Fibroblast of skin of back (primary cell): Measurements from ENCODE around the gene C1QTNF4. TPM values are rescaled to one million over a fixed set of nuclear protein-coding genes. Genes with fewer than 3 reads are reported as not detected.
"Not testable (repeated sequence)": the region's sequence is repeated elsewhere in the genome, so short reads cannot be mapped to it uniquely, and the experiment has no call there.

Experiments
- DNase-seq: peaks from one replicate; pipeline ENCODE4 v3.0.0-alpha.2; 2013
- polyA plus RNA-seq, 2 experiments: library from polyadenylated mRNA; unstranded; fragments of 120-200 nt; gene quantifications; one replicate each; pipeline ENCODE4 v1.2.1, GENCODE V29; 2013; ENCODE audit not compliant: insufficient read length in 2 of 2

C1QTNF4 gene
- 0.93 TPM for polyA plus RNA-seq (2013, experiment 1 of 2; ENCODE audit: insufficient read length)
- 0.35 TPM for polyA plus RNA-seq (2013, experiment 2 of 2; ENCODE audit: insufficient read length)

DNA sequence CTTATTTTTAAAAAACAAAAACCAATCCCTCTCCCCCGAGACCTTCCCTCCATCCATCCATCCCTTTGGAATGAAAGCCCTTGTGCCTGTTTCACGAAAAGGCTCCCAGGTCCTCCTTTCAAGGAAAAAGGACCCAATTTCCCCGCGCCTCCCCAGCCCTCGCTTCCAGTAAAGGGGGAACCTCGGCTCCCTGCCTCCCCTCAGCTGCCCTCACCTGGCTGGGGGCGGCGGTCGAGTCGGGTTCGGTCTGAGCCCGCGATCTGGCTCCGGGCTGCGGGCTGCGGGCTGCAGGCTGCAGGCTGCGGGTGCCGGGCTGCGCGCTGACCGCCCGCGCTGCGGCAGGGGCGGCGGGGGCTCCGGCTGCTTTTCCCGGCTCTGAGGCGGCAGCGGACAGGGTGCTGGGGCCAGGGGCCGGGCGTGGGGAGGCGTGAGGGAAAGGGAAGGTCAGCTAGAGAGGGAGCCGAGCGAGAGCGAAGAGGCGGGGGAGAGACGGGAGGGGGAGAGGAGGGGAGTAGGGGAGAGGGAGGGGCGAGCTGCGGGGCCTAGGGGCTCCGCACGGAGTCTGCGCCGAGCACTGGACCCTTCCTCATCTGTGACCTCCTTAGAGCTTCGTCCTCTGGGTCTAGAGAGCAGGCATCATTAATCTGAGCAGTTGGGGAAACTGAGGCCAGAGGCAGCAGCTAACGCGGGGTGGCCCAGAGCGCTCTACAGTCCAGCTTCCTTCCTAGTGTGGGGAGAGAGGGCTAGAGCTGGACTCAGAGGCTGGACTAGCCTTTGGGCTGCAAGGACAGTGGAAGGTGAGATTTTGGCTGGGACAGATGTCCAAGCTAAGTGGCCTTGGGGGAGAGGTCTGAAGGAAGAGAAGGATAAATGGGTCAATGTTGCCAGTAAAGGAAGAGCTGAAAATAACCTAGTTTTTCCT lies at the start of gene C1QTNF4:
TSS of gene C1QTNF4 (minus strand) at position 478 of the 922 bp plus-strand sequence. CDS start 3,601 bp downstream, outside the sequence.
- DNase-seq = no peak

DNA sequence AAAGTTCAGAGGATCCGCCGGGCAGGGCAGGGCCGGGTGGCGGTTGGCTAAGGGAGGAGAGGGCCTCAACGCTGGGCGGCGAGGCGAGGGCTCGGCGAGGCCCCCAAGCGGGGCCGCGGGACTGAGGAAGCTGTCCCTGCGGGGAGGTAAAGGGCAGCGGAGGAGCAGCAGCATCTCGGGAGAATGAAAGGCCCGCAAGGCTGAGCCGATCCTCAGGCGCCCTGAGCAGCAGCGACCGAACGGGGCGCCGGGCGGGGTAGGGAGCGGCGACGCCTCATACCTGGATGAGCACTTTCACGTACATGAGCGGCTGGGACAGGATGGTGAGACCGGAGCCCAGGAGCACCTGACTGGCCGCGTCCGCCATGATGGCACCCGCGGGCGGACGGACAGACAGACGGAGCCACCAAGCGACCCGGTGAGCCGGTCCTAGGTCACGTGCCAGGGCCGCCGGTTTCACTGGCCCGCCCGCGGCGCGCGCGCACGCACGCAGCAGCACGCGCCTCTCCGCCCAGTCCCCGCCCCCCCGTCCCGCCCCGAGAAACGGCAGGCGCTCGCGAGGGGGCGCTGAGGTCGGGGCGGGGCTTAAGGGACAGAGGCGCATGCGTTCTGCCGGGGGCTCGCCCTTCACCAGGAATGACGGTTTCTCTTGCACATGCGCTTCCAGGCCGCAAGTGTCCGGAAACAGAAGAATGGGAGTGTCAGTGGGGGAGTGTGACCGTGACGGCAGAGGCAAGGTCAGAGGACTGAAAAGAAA lies 48.1 kb upstream of the C1QTNF4 start, which contains the start of gene MTCH2:
TSS of gene MTCH2 (minus strand) at position 461 of the 757 bp plus-strand sequence. CDS start at position 367, 94 bp downstream.
- DNase-seq = peak; percentile 97

DNA sequence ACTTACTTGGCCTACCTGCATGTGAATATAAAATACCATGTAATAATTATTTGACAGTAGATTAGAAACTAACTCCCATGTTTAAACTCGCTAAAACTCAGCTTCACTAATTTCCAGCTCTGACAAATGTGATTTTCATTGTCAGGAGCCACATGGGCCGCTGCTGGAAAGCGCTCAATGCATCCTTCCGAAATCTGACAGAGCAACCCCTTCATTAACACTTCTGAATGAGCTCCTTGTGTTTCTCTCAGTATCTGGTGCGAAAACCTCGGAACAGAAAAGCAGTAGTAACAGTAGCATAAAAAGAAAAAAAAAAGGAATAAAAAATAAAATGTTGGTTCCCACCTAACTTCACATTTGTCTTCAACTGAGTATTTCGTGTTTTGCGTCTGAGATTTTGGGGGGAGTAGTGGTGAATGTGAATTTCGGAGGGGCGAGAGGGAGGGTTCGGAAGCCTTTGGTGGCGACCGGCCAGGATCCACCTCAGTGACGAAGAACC lies 47.4 kb upstream of the C1QTNF4 start:
- DNase-seq = no peak

DNA sequence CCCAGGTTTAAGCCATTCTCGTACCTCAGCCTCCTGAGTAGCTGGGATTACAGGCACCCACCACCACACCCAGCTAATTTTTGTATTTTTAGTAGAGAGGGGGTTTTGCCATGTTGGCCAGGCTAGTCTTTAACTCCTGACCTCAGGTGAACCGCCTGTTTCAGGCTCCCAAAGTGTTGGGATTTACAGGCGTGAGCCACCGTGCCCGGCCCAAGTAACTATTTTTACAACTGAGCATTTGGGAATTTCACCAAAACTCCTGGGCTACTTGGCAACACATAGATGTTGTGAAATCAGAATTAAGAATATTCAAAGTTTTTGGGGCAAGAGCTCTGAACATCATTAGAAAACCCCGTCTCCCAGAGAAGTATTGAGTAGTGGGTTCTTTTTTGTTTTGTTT lies 46.3 kb upstream of the C1QTNF4 start:
- DNase-seq = not testable (repeated sequence)

DNA sequence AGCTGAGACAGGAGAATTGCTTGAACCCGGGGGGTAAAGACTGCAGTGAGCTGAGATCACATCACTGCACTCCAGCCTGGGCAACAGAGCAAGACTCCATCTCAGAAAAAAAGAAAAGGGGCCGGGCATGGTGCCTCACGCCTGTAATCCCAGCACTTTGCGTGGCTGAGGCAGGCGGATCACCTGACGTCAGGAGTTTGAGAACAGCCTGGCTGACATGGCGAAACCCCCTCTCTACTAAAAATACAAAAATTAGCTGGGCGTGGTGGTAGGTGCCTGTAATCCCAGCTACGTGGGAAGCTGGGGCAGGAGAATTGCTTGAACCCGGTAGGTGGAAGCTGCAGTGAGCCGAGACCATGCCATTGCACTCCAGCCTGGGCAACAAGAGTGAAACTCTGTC lies 42.1 kb upstream of the C1QTNF4 start:
- DNase-seq = not testable (repeated sequence)

DNA sequence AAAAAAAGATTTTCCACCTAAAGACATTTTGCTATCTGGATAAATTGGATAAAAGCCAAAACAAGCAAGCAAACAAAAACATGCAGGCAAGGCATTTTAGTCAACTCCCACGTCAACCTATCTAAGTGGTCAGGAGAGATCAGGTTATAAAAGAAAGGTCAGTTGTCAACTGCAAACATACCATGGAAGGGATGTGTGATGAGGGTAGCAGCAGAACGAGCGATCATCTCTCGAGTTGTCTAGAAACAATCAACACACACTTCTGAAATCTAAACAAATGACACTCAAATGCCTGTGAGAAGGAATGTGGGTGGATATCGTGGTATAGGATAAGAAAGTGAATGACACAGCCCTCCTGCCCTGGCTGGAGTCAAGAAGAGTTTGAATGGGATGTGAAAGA lies 37.3 kb upstream of the C1QTNF4 start:
- DNase-seq = no peak

DNA sequence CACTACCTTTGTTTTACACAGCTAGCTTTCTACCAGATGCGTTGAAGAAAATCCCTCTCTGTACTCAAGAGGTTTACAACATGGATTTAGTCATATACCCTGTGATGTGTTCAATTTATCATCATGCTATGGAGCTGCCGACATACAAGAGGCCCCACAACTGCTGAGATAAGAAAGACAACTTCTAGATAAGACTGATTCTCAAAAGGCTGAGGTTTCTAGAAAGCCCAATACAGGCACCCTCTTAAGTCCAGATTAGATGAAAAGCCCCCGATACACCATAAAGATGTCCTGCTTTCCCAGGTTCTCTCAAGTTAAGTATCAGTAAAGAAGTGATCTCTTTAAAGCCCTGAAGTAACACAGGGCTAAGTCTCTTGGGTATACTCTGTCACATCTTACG lies 33.8 kb upstream of the C1QTNF4 start:
- no peak for DNase-seq

DNA sequence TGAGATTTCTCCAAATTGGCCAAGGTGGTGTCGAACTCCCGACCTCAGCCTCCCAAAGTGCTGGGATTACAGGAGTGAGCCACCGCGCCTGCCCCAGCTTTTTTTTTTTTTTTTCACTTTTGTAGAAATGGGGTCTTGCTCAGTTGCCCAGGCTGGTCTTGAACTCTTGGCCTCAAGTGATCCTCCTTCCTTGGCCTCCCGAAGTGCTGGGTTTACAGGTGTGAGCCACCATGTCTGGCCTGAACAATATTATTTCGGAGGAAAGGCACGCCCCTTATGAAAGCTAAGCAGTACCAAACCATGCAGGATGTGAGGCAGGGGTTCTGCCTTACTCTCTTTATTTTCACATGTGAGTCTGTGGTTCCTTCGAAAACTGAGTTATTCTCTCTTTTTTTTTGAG lies 32.0 kb upstream of the C1QTNF4 start:
- no peak for DNase-seq

DNA sequence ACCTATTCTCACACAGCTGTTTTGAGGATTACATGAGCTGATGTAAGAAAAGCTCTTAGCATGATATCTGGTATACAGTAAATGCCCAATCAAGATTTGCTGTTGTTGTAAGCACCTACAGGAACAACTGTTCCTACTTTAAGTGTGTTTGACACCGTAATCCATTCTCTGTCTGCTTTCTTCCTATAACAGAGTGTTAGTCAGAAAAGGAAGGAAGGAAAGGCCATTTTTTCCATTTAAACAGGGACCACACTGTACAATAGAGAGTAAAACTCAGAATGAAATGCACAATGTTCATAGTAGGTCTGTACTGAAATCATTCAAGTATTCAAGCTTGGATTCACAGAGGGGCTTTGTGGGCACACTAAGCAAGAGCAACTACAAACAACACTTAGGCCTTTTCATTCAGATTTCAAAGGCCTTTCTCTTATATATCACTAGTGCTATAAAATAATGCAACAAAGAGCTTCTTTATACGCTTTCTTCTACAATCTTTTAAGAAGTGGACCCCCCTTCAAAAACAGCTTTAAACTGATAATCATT lies 26.7 kb upstream of the C1QTNF4 start:
- DNase-seq = no peak

DNA sequence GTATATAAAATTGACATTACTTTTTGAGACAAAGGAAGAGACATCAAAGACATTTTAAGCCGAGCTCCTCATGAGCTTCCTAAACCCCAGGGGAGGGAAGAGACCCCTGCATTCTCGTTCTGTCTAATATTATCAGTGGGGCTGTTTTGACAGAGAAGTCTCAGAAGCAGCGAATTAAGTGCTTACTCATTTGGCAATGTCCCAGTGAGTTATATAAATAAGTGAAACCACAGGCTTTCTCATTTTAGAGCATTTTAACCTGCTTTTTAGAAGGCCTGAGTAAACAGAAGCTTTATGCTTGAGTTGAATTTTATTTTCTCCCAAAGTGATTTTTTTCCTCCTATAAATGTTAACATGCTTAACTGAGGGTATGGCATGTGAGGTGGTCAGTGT lies 23.2 kb upstream of the C1QTNF4 start:
- peak; percentile 53 for DNase-seq

DNA sequence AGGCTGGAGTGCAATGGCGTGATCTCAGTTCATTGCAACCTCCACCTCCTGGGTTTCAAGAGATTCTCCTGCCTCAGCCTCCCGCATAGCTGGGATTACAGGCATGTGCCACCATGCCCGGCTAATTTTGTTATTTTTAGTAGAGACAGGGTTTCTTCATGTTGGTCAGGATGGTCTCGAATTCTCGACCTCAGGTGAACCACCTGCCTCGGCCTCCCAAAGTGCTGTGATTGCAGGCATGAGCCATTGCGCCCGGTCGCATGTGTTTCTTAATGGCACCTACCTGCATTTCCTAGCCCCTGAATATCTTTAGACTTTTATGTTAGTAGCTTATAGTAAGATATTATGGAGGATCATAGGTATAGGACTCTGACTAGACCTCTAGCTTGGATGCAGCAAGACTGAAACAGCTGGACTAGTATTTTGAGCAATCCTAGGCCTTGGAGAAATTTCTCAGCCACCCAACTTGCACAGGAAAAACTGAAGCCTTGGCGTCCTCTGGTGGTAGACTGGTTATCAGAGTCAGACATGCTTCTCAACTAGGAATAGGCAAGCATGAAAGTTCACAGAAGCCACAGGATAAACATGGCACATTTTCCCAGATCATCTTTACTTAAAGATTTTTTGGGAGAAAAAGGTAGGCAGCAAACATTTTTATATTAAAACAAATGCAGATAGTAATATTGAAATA lies 22.7 kb upstream of the C1QTNF4 start:
- DNase-seq = peak; percentile 58

DNA sequence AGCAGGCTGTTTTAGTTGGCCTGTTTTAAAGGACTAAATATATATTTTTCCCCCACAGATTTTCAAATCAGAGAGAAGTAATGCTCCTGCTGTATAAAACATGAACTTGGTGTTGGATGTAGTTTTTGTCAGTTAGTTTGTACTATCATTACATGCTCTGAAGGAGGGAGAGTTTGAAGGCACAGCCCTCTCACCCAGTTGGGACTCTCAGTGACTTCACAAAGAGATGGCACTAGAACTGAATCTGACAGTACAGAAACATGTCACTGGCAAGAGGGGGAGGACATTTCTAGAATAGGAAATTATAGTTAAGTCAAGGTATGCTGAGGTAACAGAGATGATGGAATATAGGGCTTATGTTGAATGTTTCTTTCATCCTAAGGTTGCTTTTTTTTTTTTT lies 21.0 kb upstream of the C1QTNF4 start:
- DNase-seq = no peak

DNA sequence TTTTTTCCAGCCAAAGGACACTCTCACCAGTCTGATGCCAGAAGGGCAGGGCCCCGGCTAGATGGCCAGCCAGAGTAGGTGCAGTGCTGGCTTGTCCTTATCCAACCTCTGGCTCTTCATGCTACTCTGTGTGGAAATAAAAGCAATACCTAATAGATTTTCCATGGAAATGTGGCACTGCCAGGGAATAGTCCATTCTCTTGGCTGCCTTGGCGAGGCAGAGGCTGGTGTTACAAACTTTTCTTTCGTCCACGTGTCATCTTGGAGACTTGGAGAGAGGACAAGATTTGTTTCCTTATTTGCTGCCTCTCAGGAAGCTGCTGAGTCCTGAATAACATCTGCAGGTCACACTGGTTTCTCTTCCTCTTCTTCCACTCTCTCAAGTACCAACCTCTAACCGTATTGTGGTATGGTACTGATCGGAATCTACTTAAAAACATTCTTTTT lies 17.2 kb upstream of the C1QTNF4 start:
- no peak for DNase-seq

DNA sequence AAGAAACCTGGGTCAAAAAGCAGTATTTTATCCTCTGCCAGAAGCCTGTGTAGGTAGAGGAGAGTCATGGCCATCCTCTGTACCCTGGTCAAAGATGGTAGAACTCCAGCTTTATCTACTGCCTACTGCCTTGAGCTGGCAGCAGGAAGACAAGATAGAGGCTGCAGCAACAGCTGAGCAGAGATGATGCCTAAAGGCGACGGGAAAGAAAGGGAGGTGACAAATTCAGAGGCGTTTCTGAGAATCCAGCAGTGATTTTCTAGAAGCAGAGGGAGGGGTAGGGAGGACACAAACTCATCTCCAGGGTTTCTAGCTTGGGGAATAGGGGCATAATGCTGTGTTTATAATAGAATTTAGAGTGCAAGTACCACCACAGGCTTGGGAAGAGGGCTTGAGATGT lies 15.5 kb upstream of the C1QTNF4 start:
- DNase-seq = no peak

DNA sequence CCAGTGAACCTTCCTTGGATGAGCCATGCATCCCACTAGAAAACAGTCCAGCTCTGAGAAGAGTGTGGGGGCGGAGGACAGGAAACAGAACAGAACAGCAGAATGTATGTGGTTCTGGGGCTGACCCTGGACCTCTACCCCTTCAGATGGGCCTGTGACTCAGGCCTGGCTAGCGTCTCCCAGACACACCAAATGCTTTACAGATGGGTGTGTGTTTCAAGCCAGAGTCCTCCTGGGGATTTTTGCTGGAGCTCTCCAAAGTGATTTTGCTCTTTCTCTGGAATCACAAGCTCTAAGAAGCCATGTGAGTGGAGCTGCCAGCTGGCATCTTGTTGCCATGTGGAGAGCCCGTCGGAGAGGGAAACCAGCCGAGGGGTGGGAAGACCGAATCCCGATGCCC lies 13.2 kb upstream of the C1QTNF4 start:
- peak; percentile 66 for DNase-seq

DNA sequence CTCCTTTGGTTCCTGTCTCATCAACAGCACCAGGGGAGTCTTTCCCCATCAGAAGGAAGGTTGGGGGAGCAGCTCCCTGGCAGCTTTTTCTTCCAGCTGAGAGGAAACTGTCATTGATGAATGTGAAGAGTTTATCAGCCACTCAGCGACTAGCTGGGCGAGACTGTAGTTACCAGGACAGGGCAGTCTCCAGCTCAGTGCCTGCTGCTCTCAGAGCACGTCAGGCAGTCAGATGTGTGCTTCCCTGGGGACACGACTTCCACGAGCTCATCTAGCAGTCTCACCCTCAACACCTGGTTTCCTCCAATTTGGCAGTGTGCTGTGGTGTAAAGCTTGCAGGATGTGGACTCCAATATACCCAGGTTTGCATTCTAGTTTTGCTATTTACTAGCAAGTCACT lies 12.5 kb upstream of the C1QTNF4 start:
- DNase-seq = peak; percentile 9

DNA sequence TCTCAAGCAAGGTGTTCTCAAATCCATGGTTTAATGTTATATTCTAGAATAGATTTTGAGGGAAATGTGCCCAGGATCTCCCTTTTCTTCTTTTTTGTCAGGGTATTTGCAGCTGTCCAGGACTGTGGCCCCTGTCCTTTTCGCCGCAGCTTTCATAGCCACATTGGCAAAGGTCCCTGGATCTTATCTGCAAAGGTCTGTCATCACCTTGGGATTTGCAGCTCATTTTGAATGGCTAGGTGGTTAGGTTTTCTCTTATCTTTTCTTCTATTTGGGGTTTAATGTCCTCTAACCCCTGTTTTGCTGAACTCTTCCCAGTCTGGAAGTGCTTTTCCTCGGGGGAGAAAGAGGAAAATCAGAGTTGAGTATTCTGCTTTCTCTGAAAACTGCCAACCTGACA lies 11.7 kb upstream of the C1QTNF4 start:
- no peak for DNase-seq

DNA sequence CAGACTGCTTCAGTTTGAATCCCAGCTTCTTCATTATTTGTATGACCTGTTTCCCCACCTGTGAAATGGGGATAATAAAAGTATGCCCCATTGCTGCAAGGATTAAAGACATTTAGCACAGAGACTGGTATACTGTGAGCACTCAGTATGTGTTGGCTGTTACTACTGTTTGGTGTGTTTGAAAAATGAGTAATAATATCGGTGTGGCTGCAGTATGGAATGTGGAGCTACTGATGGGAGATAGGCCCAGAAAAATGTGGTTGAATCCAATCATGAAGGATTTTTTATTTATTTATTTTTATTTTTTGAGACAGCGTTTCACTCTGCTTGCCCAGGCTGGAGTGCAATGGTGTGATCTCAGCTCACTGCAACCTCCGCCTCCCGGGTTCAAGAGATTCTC lies 9.1 kb upstream of the C1QTNF4 start:
- peak; percentile 38 for DNase-seq

DNA sequence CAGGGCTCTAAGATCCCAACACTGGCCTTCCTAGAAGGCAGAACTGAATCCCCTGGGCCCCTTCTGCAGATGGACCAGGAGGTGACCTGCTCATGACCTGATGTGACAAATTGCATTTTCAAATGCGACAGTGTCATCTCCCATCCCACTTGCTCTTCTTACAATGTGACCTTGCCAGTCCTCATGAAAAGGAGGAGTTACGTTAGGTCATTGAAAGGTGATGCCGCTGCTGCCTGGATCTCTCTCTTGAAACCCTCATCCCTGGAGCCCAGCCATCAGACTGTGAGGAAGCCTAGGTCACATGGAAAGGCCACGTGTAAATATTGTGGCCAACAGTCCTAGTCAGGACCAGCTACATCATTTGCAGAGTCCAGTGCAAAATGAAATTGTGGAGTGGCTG lies 5.7 kb upstream of the C1QTNF4 start:
- DNase-seq = no peak

DNA sequence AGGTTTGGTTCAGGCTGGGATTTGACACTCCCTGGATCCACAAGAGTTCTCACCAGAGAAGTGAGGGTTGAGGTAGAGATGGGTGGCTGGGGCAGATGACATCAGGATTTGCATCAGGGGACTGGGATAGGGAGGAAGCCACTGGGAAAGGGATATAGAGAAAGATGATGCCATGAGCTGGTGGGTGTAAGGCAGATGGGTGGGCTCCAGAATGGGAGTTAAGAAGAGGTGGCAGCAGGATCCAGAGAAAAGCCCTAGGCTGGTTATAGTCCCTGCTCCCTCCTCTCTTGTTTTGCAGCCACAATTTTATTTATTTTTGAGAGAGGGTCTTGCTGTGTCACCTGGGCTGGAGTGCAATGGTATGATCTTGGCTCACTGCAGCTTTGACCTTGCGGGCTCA lies 1.8 kb upstream of the C1QTNF4 start:
- DNase-seq = no peak

DNA sequence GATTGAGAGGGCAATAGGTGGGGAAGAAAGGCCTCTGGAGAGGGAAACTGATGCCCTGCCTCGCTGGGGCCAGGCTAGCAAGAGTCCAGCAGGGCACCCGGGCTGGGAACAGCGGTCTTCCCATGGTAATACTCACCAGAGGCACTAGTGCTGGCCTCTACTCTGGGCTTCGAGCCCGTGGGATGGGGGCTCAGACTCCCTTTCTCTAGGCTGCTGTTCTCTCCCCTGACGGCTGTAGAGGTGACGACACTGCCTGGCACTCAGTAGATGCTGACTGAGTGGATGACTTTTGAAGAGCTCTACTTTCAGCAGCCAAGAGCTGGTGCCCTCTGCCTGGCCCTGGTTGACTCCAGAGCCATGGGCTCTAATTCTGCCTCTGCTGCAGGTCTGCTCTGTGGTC lies 818 bp upstream of the C1QTNF4 start:
- DNase-seq = no peak

DNA sequence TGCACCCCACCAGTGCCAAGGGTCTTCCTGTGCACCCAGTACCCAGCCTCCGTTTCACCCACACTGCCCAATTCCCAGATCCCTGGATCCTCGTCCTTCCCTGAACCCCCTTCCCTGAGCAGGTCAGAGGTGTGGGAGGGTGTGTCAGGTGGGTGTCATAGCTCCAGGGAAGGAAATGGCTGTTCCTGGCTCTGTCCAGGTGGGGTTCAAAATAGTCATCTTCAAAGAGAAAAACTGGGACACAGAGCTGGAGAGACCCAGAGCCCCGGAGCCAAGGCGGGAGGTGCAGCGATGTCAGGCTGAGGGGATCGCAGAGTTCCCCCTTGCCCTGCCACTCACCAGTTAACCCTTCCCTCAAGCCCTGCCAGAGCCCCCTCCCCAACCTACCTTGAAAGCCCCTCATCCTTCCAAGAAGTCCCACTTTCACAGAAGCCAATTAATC lies 698 bp downstream of the C1QTNF4 start:
- DNase-seq = no peak
